Neuronal stem cell (in vitro differentiated cells): ENCODE data around the gene GRK1.

Experiments used
- DNase-seq: peaks from one replicate; pipeline ENCODE4 v3.0.0-alpha.2; 2013; ENCODE audit warnings: low spot score
- H2AFZ ChIP-seq: one replicate; pipeline ENCODE4 v1.6.1; 2013; ENCODE audit warnings: mild to moderate bottlenecking, low read length, inconsistent platforms
- H2AK5ac ChIP-seq: 2 replicates; pipeline ENCODE4 v1.6.1; 2013; ENCODE audit warnings: low read depth, mild to moderate bottlenecking, inconsistent platforms, low read length, moderate library complexity, mixed read lengths
- H2BK120ac ChIP-seq: 2 replicates; pipeline ENCODE4 v1.6.1; 2013; ENCODE audit warnings: low read depth, mild to moderate bottlenecking, inconsistent platforms, low read length, moderate library complexity, mixed read lengths
- H2BK12ac ChIP-seq: one replicate; pipeline ENCODE4 v1.6.1; 2013; ENCODE audit warnings: low read length, inconsistent platforms
- H2BK15ac ChIP-seq: 2 replicates; pipeline ENCODE4 v1.6.1; 2013; ENCODE audit warnings: mild to moderate bottlenecking, low read length, inconsistent platforms, mixed read lengths
- H2BK5ac ChIP-seq: one replicate; pipeline ENCODE4 v1.6.1; 2013; ENCODE audit warnings: inconsistent platforms, mild to moderate bottlenecking, low read length, moderate library complexity
- H3K14ac ChIP-seq: one replicate; pipeline ENCODE4 v1.6.1; 2013; ENCODE audit warnings: low read length, inconsistent platforms
- H3K18ac ChIP-seq: 2 replicates; pipeline ENCODE4 v1.6.1; 2013; ENCODE audit warnings: low read length, inconsistent platforms
- H3K23ac ChIP-seq: 2 replicates; pipeline ENCODE4 v1.6.1; 2013; ENCODE audit warnings: low read depth, mild to moderate bottlenecking, mixed read lengths, low read length, inconsistent platforms; ENCODE audit not compliant: poor library complexity
- H3K27ac ChIP-seq: replicated peaks from 3 replicates; pipeline ENCODE4 v1.5.1; 2013; ENCODE audit warnings: low read length, inconsistent platforms
- H3K27me3 ChIP-seq, 3 experiments: 2 replicates each; pipeline ENCODE4 v1.6.1; 2013; ENCODE audit warnings: low read length in 3 of 3, mild to moderate bottlenecking in 2 of 3, inconsistent platforms in 1 of 3, low read depth in 1 of 3, mixed read lengths in 1 of 3, moderate library complexity in 1 of 3; ENCODE audit not compliant: control insufficient read depth in 3 of 3, insufficient read depth in 3 of 3
- H3K36me3 ChIP-seq, 2 donors: replicated peaks in 1 of 2; 2 replicates each; pipeline ENCODE4 v1.6.1; 2013; ENCODE audit warnings: low read length in 2 of 2; ENCODE audit not compliant: control insufficient read depth in 2 of 2, insufficient read depth in 2 of 2
- H3K4ac ChIP-seq: 2 replicates; pipeline ENCODE4 v1.6.1; 2013; ENCODE audit warnings: inconsistent platforms, mild to moderate bottlenecking, low read length, moderate library complexity
- H3K4me1 ChIP-seq, 2 donors: 1 replicate in 1 of 2; 2 replicates in 1 of 2; pipeline ENCODE4 v1.6.1; 2013; ENCODE audit warnings: low read length in 2 of 2, low read depth in 1 of 2; ENCODE audit not compliant: control insufficient read depth in 2 of 2, insufficient read depth in 1 of 2
- H3K4me2 ChIP-seq: one replicate; pipeline ENCODE4 v1.6.1; 2013; ENCODE audit warnings: mild to moderate bottlenecking, low read length, inconsistent platforms; ENCODE audit not compliant: insufficient read depth, poor library complexity, severe bottlenecking
- H3K4me3 ChIP-seq, 2 donors: 2 replicates each; pipeline ENCODE4 v1.5.1; 2013; ENCODE audit warnings: low read length in 2 of 2, mild to moderate bottlenecking in 2 of 2, inconsistent platforms in 1 of 2, moderate library complexity in 1 of 2
- H3K79me1 ChIP-seq: one replicate; pipeline ENCODE4 v1.6.1; 2013; ENCODE audit warnings: low read depth, mild to moderate bottlenecking, inconsistent platforms, low read length, moderate library complexity
- H3K9ac ChIP-seq: one replicate; pipeline ENCODE4 v1.6.1; 2013; ENCODE audit warnings: mild to moderate bottlenecking, low read depth, low read length, inconsistent platforms; ENCODE audit not compliant: poor library complexity
- H3K9me3 ChIP-seq, 2 donors: replicated peaks in 1 of 2; 2 replicates each; pipeline versions ENCODE3 to v1.6.1; 2013; ENCODE audit warnings: low read length in 2 of 2, mild to moderate bottlenecking in 2 of 2, inconsistent platforms in 1 of 2, low read depth in 1 of 2, mixed read lengths in 1 of 2, moderate library complexity in 1 of 2; ENCODE audit not compliant: control insufficient read depth in 2 of 2, insufficient read depth in 1 of 2
- H4K8ac ChIP-seq: one replicate; pipeline ENCODE4 v1.6.1; 2013; ENCODE audit warnings: low read depth, mild to moderate bottlenecking, inconsistent platforms, low read length, moderate library complexity
- H4K91ac ChIP-seq: one replicate; pipeline ENCODE4 v1.6.1; 2013; ENCODE audit warnings: low read length, low read depth, mild to moderate bottlenecking, inconsistent platforms; ENCODE audit not compliant: poor library complexity
- WGBS, 2 donors: extraction: QIAGEN DNeasy Blood & Tissue Kit; methylation state at CpG; one replicate each; pipeline ENCODE4 v1.1.7; 2013; ENCODE audit warnings: missing lambda C conversion rate in 2 of 2, mixed read lengths in 1 of 2; ENCODE audit not compliant: insufficient read length in 2 of 2, insufficient replicate concordance in 1 of 2; ENCODE audit errors: extremely low coverage in 2 of 2; 5-methylcytosine and 5-hydroxymethylcytosine counted together

The GRK1 gene

DNA sequence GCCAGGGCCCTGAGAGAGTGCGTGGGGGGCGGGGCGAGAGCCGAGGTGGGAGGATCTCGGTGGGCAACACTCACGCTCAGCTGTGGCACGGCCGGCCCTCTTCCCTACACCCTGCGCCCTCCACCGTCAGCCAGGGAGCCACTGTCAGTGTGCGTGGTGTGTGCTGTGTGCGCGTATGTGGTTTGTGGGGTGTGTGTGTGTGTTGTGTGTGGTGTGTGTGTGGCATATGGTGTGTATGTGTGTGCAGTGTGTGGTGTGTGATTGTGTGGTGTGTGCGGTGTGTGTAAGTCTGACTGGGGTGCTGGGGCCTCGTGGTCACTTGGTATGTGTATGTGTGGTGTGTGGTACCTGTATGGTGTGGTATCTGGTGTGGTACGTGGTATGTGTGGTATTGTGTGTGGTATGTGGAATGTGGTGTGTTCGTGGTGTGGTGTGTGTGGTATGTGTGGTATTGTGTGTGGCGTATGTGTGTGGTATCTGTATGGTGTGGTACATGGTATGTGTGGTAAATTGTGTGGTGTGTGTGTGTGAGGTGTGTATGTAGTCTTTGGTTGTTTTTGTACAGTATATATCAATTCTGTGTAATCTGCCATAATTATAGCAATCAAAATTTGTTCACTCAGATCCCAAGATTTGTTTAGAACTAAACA, 5.1 kb downstream of the GRK1 start:
- peak overlapping the region; percentile 80 for H3K23ac ChIP-seq
- peak overlapping the region; percentile 51 for H2AK5ac ChIP-seq
- peak overlapping the region; percentile 18 for H4K91ac ChIP-seq
- H2BK120ac ChIP-seq: no peak overlapping the region
- H3K4me1 ChIP-seq: peaks cover 1 to 4% of the 10 kb centered on the region in 2 donors
- H3K4ac ChIP-seq: peak overlapping the region; percentile 1
- peak overlapping the region; percentile 97 for H3K14ac ChIP-seq
- peak overlapping the region; percentile 43 for H2BK12ac ChIP-seq
- H3K18ac ChIP-seq: peak overlapping the region; percentile 60
- H3K9me3 ChIP-seq: peaks cover 0 to 4% of the 10 kb centered on the region in 2 donors
- H3K4me2 ChIP-seq: no peak overlapping the region
- H3K9ac ChIP-seq: peak overlapping the region; percentile 53
- no peak overlapping the region for H3K27ac ChIP-seq
- H4K8ac ChIP-seq: peak overlapping the region; percentile 8
- H2BK5ac ChIP-seq: peak overlapping the region; percentile 29
- no peak overlapping the region for H2AFZ ChIP-seq
- H3K36me3 ChIP-seq: no peaks in the 10 kb centered on the region
- H3K79me1 ChIP-seq: peaks cover 10% of the 10 kb centered on the region
- H3K4me3 ChIP-seq: peak overlapping the region in 1 of 2 donors; percentile 31
- H3K27me3 ChIP-seq: peaks cover 0 to 2% (median 0%) of the 10 kb centered on the region in 3 experiments
- no peak overlapping the region for H2BK15ac ChIP-seq
- WGBS, 2 donors: 89 to 100% methylated on average over 3 of the region's 18 CpGs
- no peak for DNase-seq

DNA sequence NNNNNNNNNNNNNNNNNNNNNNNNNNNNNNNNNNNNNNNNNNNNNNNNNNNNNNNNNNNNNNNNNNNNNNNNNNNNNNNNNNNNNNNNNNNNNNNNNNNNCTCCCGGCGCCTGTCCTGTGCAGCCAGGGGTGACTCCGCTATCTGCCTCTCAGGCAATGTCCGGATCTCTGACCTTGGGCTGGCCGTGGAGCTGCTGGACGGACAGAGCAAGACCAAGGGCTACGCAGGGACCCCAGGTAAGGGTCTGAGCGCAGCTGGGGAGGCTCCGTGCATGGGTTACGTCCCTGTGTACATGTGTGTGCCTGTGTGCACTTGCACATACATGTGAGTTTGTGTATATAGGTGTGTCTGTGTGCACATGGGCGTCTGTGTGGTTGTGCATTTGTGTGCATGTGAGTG, 55.9 kb downstream of the GRK1 start:
- Histone ChIP-seq H2BK12ac (no peak overlapping the region), H3K27me3 (no peaks in the 10 kb centered on the region), H3K23ac (no peak overlapping the region), H2BK15ac (no peak overlapping the region), H2BK120ac (no peak overlapping the region), H4K91ac (no peak overlapping the region), H3K36me3 (no peaks in the 10 kb centered on the region), H2AFZ (no peak overlapping the region), H3K4me3 (no peak overlapping the region), H3K18ac (no peak overlapping the region), H3K14ac (peak overlapping the region; percentile 63), H3K4ac (no peak overlapping the region), H3K27ac (no peak overlapping the region), H3K79me1 (no peaks in the 10 kb centered on the region), H3K9ac (no peak overlapping the region), H4K8ac (no peak overlapping the region), H2BK5ac (no peak overlapping the region), H2AK5ac (no peak overlapping the region), H3K4me2 (no peak overlapping the region), H3K4me1 (peaks cover 0 to 8% of the 10 kb centered on the region in 2 donors), H3K9me3 (peaks cover 0 to 9% of the 10 kb centered on the region in 2 donors)
- no peak for DNase-seq
- no CpG with 5 or more reads among the region's 11 CpGs for WGBS, 2 donors

DNA sequence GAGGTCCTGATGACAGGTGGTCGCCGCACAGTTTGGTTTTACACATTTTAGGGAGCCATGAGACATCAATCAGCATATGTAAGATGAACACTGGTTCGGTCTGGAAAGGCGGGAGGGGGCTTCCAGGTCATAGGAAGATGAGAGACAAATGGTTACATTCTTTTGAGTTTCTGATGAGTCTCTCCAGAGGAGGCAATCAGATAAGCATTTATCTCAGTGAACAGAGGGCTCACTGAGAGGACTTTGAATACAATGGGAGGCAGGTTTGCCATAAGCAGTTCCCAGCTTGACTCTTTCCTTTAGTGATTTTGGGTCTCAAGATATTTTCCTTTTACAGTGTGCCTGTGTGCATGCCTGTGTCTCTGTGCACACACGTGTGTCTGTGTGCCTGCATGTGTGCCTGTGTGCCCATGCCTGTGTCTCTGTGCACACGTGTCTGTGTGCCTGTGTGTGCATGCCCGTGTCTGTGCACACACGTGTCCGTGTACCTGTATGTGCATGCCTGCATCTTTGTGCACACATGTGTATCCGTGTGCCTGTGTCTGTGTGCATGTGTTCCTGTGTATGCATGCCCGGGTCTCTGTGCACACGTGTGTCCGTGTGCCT, 56.5 kb downstream of the GRK1 start:
- H2BK12ac ChIP-seq: no peak overlapping the region
- H3K27ac ChIP-seq: no peak overlapping the region
- WGBS, 2 donors: no CpG with 5 or more reads among the region's 13 CpGs
- H3K23ac ChIP-seq: no peak overlapping the region
- no peak overlapping the region for H3K14ac ChIP-seq
- H2BK15ac ChIP-seq: no peak overlapping the region
- H4K91ac ChIP-seq: no peak overlapping the region
- no peaks in the 10 kb centered on the region for H3K36me3 ChIP-seq
- no peak for DNase-seq
- H4K8ac ChIP-seq: no peak overlapping the region
- H3K4ac ChIP-seq: no peak overlapping the region
- peaks cover 0 to 8% of the 10 kb centered on the region in 2 donors for H3K4me1 ChIP-seq
- no peak overlapping the region for H2AFZ ChIP-seq
- H3K18ac ChIP-seq: no peak overlapping the region
- H3K9ac ChIP-seq: no peak overlapping the region
- no peaks in the 10 kb centered on the region for H3K79me1 ChIP-seq
- H2BK5ac ChIP-seq: no peak overlapping the region
- H3K9me3 ChIP-seq: peaks cover 0 to 11% of the 10 kb centered on the region in 2 donors
- peaks cover 0 to 2% (median 0%) of the 10 kb centered on the region in 3 experiments for H3K27me3 ChIP-seq
- H3K4me3 ChIP-seq: peak overlapping the region in 1 of 2 donors; percentile 24
- H2AK5ac ChIP-seq: peak overlapping the region; percentile 40
- no peak overlapping the region for H3K4me2 ChIP-seq
- no peak overlapping the region for H2BK120ac ChIP-seq

DNA sequence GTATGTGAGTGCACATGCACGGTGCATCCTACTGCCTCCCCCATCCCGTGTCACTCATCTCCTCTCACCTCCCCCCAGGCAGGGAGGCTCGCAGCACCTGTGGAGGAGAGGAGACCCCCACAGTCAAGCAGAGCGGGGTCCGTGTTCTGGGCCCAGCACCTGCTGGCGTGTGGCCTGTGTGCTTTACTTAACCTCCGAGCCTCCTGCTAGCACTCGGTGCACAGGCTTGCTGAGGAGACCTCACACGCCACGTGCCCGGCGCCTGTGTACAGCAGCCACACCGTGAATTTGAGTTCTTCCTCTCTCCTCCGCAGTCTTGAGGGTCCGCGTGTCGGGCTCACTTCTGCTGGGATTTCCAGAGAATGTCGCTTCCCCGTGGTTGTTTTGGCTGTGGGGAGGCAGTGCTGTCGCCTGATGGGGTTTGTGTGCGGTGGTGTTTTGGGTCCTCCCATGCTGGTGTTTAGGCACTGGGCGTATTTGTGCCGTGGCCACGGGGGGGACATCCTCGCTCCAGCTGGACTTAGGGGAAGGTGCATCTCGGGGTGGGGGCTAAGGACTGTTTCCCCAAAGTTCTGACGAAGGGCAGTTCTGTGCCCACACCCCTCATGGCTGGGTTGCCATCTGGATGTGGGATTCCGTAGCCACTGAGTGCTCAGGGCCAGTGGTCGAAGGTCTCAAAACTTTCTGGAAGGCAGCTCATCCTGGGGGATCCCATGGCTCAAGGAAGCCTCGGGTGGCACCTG, 57.2 kb downstream of the GRK1 start:
- H2AK5ac ChIP-seq: peak overlapping the region; percentile 40
- H3K27ac ChIP-seq: no peak overlapping the region
- H3K9me3 ChIP-seq: peaks cover 0 to 11% of the 10 kb centered on the region in 2 donors
- H3K14ac ChIP-seq: no peak overlapping the region
- no peak overlapping the region for H2BK12ac ChIP-seq
- H3K79me1 ChIP-seq: no peaks in the 10 kb centered on the region
- H3K4me2 ChIP-seq: peak overlapping the region; percentile 41
- no peak overlapping the region for H4K8ac ChIP-seq
- H4K91ac ChIP-seq: no peak overlapping the region
- no CpG with 5 or more reads among the region's 30 CpGs for WGBS, 2 donors
- no peak overlapping the region for H3K4ac ChIP-seq
- peaks cover 0 to 8% (median 0%) of the 10 kb centered on the region in 3 experiments for H3K27me3 ChIP-seq
- H3K4me3 ChIP-seq: peak overlapping the region; percentile 52 to 75
- no peaks in the 10 kb centered on the region for H3K36me3 ChIP-seq
- H3K18ac ChIP-seq: peak overlapping the region; percentile 70
- peak overlapping the region; percentile 9 for H3K23ac ChIP-seq
- no peak for DNase-seq
- peak overlapping the region; percentile 3 for H2BK15ac ChIP-seq
- no peak overlapping the region for H2BK120ac ChIP-seq
- H3K4me1 ChIP-seq: peaks cover 0 to 8% of the 10 kb centered on the region in 2 donors
- no peak overlapping the region for H2BK5ac ChIP-seq
- H3K9ac ChIP-seq: no peak overlapping the region
- peak overlapping the region; percentile 93 for H2AFZ ChIP-seq
